ENCODE measurements around the gene PLA2G4E. TPM values are rescaled to one million over a fixed set of nuclear protein-coding genes. Genes with fewer than 3 reads are reported as not detected.

Gene PLA2G4E
- total RNA-seq, 4 donors from 2014 or later: not detected

DNA sequence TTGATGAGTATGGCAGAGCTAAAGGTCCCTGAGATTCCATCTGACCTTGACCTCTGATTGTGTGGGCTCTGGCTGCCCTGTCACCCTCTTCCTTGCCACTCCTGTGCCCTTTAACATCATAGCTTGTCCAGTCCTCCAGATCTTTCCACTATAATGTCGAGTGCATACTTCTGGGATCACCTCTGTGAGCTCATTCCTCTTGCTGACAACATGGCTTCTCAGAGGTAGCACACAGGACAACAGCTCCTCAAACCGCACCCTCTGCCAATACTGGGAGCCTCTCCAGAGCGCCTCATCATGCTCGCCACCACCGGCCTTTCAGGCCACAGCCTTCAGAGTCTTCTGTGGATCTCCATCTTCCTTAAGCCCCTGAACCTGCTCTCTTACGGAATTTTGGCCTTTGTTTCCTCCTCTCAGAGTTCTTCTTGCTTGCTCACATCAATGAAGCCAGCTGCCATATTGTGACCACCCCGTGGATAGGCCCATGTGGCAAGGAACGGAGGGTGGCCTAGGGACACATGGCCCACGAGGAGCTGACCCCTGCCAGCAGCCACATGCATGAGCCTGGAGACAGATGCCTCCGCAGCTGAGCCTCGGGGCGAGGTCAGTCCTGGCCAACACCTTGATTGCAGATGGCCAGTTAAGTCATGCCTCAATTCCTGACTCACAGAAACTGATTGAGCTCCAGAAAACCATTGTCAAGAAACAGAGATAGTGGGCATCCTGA is 42.4 kb upstream of the PLA2G4E start:
- 88 to 90% methylated on average over 12 of the region's 12 CpGs for WGBS, 2 donors
- Histone ChIP-seq H3K9me3 (peaks cover 0 to 8% (median 0%) of the 10 kb centered on the region in 4 donors), H3K27ac (no peak overlapping the region), H3K36me3 (no peaks in the 10 kb centered on the region), H3K4me3 (no peak overlapping the region), H3K27me3 (no peaks in the 10 kb centered on the region), H3K4me1 (no peaks in the 10 kb centered on the region)
- DNase-seq (ENCODE audit: low spot score in 2 of 2): no peak
- TF ChIP-seq, protein P1, sequence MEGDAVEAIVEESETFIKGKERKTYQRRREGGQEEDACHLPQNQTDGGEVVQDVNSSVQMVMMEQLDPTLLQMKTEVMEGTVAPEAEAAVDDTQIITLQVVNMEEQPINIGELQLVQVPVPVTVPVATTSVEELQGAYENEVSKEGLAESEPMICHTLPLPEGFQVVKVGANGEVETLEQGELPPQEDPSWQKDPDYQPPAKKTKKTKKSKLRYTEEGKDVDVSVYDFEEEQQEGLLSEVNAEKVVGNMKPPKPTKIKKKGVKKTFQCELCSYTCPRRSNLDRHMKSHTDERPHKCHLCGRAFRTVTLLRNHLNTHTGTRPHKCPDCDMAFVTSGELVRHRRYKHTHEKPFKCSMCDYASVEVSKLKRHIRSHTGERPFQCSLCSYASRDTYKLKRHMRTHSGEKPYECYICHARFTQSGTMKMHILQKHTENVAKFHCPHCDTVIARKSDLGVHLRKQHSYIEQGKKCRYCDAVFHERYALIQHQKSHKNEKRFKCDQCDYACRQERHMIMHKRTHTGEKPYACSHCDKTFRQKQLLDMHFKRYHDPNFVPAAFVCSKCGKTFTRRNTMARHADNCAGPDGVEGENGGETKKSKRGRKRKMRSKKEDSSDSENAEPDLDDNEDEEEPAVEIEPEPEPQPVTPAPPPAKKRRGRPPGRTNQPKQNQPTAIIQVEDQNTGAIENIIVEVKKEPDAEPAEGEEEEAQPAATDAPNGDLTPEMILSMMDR (IDR thresholded peaks at IDR 0.05): no peak
- no peak for TF ChIP-seq EP300 (IDR thresholded peaks at IDR 0.05)
- TF ChIP-seq POLR2A (IDR thresholded peaks at IDR 0.05): no peak

DNA sequence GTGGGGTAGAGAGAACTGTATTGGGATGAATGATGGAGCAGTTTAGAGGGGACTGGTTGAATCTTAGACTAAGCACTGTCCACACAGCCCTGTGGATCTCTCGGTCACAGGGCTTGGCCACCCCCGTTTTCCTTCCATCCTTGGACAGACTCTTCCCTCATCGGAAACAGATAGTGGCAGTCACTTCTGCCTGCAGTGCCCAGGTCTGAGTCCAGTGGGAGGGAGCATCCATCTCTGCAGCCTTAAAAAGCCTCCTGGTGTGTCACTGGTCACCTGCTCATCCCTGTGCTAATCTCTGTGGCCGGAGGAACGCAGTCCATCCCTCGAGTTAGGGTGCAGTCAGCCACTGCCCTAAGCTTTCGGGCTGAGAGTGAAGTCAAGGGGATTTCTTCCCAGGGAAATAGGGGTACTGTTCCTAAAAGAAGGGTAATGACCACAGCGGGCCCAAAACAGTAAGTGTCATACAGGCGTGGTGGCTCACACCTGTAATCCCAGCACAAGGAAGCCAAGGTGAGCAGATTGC is 41.5 kb upstream of the PLA2G4E start:
- no peak for DNase-seq (ENCODE audit: low spot score in 2 of 2)
- Histone ChIP-seq H3K27ac (no peak overlapping the region), H3K4me3 (no peak overlapping the region), H3K27me3 (no peaks in the 10 kb centered on the region), H3K4me1 (peaks cover 0 to 1% (median under 1%) of the 10 kb centered on the region in 4 donors), H3K36me3 (no peaks in the 10 kb centered on the region), H3K9me3 (peaks cover 0 to 4% (median 0%) of the 10 kb centered on the region in 4 donors)
- TF ChIP-seq POLR2A (IDR thresholded peaks at IDR 0.05): no peak
- no peak for TF ChIP-seq EP300 (IDR thresholded peaks at IDR 0.05)
- TF ChIP-seq, protein P1 (IDR thresholded peaks at IDR 0.05): no peak
- WGBS, 2 donors: 92 to 95% methylated on average over 9 of the region's 9 CpGs

DNA sequence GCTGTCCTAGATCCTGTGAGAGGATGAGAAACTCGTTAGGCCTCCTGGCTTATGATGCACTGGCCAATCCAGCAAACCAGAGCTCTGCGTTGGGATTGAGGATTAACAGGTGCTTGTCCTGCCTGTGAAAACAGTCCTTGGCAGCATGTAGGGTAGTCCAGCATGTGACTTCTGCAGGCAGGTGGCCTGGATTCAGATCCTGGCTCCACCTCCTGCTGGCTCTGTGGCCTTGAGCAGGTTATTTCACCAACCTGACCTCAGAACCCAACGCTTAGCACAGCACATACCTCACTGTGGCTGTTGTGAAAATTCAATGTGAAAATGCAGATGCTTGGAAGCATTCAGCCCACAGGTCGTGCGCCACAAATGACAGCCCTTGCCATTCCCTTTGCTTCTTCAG is 40.0 kb upstream of the PLA2G4E start:
- WGBS, 2 donors: 78 to 80% methylated on average over 4 to 5 of the region's 5 CpGs
- Histone ChIP-seq H3K9me3 (no peaks in the 10 kb centered on the region), H3K27me3 (peaks cover 0 to 12% of the 10 kb centered on the region in 2 donors), H3K27ac (no peak overlapping the region), H3K4me3 (no peak overlapping the region), H3K4me1 (peaks cover 0 to 9% (median 3%) of the 10 kb centered on the region in 4 donors), H3K36me3 (no peaks in the 10 kb centered on the region)
- TF ChIP-seq, protein P1 (IDR thresholded peaks at IDR 0.05): no peak
- TF ChIP-seq EP300 (IDR thresholded peaks at IDR 0.05): no peak
- no peak for DNase-seq (ENCODE audit: low spot score in 2 of 2)

DNA sequence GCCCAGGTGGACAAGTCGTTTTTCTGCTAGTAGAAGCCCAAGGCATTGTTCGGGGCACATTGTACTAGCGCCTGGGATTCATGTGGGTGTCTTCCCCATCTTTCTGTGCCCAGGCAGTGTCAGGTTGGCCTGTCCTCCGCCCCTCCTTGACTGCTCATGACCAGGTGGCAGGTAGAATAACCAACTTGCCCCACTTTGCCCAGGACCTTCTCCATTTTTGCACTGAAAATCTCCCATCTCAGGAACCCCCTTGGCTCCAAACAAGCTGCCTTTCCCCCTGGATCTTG is 39.6 kb upstream of the PLA2G4E start:
- TF ChIP-seq, protein P1 (IDR thresholded peaks at IDR 0.05): no peak
- TF ChIP-seq EP300 (IDR thresholded peaks at IDR 0.05) (no peak), POLR2A (IDR thresholded peaks at IDR 0.05) (no peak)
- Histone ChIP-seq H3K27ac (no peak overlapping the region), H3K9me3 (no peaks in the 10 kb centered on the region), H3K36me3 (no peaks in the 10 kb centered on the region), H3K4me3 (no peak overlapping the region), H3K27me3 (peaks cover 0 to 12% of the 10 kb centered on the region in 2 donors), H3K4me1 (peaks cover 0 to 9% (median 3%) of the 10 kb centered on the region in 4 donors)
- no peak for DNase-seq (ENCODE audit: low spot score in 2 of 2)
- WGBS, 2 donors: 78 to 88% methylated on average over 4 of the region's 4 CpGs

DNA sequence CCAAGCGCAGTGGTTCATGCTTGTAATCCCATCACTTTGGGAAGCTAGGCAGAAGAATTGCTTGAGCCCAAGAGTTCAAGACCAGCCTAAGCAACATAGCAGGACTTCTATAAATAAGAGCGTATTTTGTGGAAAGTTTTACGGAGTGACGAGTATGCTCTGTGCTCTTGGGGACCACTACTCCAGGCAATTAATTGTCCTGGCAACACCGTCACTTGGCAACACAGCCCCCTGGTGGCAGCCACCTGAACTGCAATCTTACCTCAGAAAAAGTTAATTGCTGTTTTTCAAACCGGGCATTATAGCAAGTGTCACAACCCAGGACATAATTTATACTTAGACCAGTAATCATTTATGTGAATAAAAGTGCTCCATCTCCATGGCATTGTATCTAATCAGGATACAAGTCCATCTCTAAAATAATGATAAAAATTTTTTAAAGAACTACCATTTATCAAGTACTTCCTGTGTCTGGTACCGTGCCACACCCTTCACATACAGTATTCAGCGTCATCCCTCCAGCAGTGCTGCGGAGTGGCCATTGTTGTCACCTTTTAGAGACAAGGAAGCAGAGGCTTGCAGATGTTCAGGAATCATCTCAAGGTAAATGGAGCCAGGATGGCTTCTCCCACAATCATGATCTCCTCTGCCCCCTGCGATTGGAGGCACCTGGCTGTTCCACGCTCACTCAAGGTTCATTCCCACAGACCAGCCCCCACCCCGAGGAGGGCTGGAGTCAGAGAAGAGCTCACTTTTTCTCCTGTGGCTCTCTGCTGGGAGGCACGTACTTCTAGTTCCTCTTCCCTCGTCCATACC is 39.0 kb upstream of the PLA2G4E start:
- H3K9me3 ChIP-seq: no peaks in the 10 kb centered on the region
- H3K27ac ChIP-seq: no peak overlapping the region
- WGBS, 2 donors: 48 to 49% methylated on average over 14 of the region's 14 CpGs
- H3K4me1 ChIP-seq: peaks cover 0 to 9% (median 3%) of the 10 kb centered on the region in 4 donors
- H3K36me3 ChIP-seq: no peaks in the 10 kb centered on the region
- TF ChIP-seq, protein P1 (IDR thresholded peaks at IDR 0.05): peak; percentile 68 to 88 (median 72)
- no peak for TF ChIP-seq EP300 (IDR thresholded peaks at IDR 0.05)
- peaks cover 0 to 12% of the 10 kb centered on the region in 2 donors for H3K27me3 ChIP-seq
- H3K4me3 ChIP-seq: no peak overlapping the region
- peak; percentile 34 to 66 for DNase-seq (ENCODE audit: low spot score in 2 of 2)
